Kidney epithelial cell (primary cell): Measurements from ENCODE around the gene CCDC195. TPM values are rescaled to one million over a fixed set of nuclear protein-coding genes. Genes with fewer than 3 reads are reported as not detected.

Source experiments
- DNase-seq: peaks from one replicate; pipeline ENCODE4 v3.0.0-alpha.2; 2010; ENCODE audit warnings: low read depth
- H3K27me3 ChIP-seq: 2 replicates; pipeline ENCODE4 v1.6.0; 2011; ENCODE audit warnings: low read length; ENCODE audit not compliant: control insufficient read depth, insufficient read depth
- H3K36me3 ChIP-seq: 2 replicates; pipeline ENCODE4 v1.5.1; 2011; ENCODE audit warnings: low read length; ENCODE audit not compliant: control insufficient read depth, insufficient read depth
- H3K4me3 ChIP-seq: 2 replicates; pipeline ENCODE4 v1.5.1; 2011; ENCODE audit warnings: low read depth, mild to moderate bottlenecking, control low read depth, low read length
- total RNA-seq: library from RNA; depleted of rRNA; stranded (reverse); fragments of >200 nt; gene quantifications from 2 replicates; pipeline ENCODE4 v1.2.3, GENCODE V29; 2015
- TF ChIP-seq, protein P1 (sequence below): IDR thresholded peaks from 2 replicates; pipeline ENCODE4 v1.5.1; 2011; ENCODE audit warnings: mild to moderate bottlenecking, moderate library complexity, low read length, control low read depth, inconsistent platforms; ENCODE audit not compliant: insufficient read depth, poor library complexity, severe bottlenecking

CCDC195 gene
- total RNA-seq, 1 donor from 2014 or later, result not detected

GRCh38 chr2:224749136-224749535, 33.0 kb upstream of the CCDC195 start:
- no peak for DNase-seq

DNA sequence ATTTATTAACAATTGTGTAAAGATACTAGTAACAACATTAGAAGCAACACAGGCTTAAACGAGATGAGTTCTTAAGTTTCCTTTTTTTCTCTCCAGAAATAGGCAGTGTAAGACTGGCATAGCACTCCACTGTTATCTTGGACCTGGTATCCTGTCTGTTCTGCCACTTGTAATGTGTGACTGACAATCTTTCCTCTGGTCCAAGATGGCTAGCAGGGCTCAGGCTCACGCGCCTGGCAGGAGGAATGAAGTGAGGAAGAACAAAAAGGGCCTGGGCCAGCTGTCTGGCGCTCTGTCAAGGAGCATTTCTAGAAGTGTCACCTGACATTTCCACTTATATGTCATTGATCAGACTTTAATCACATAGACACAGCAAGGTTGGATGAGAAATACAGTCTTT, 31.6 kb upstream of the CCDC195 start:
- Histone ChIP-seq H3K36me3 (no peaks in the 10 kb centered on the region), H3K27me3 (no peaks in the 10 kb centered on the region), H3K4me3 (no peak overlapping the region)
- no peak for DNase-seq
- TF ChIP-seq, protein P1, sequence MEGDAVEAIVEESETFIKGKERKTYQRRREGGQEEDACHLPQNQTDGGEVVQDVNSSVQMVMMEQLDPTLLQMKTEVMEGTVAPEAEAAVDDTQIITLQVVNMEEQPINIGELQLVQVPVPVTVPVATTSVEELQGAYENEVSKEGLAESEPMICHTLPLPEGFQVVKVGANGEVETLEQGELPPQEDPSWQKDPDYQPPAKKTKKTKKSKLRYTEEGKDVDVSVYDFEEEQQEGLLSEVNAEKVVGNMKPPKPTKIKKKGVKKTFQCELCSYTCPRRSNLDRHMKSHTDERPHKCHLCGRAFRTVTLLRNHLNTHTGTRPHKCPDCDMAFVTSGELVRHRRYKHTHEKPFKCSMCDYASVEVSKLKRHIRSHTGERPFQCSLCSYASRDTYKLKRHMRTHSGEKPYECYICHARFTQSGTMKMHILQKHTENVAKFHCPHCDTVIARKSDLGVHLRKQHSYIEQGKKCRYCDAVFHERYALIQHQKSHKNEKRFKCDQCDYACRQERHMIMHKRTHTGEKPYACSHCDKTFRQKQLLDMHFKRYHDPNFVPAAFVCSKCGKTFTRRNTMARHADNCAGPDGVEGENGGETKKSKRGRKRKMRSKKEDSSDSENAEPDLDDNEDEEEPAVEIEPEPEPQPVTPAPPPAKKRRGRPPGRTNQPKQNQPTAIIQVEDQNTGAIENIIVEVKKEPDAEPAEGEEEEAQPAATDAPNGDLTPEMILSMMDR, result no peak

More at GRCh38 chr2:224749136-224749535, 33.0 kb upstream of the CCDC195 start:
- Histone ChIP-seq H3K36me3 (no peaks in the 10 kb centered on the region), H3K27me3 (no peaks in the 10 kb centered on the region), H3K4me3 (no peak overlapping the region)
- TF ChIP-seq, protein P1, result peak; percentile 17

- no peaks in the 10 kb centered on the region for H3K36me3 ChIP-seq
- H3K27me3 ChIP-seq, result no peaks in the 10 kb centered on the region
- no peak overlapping the region for H3K4me3 ChIP-seq
- TF ChIP-seq, protein P1, result no peak
- DNase-seq, result no peak
These were observed 20.1 kb upstream of the CCDC195 start for GRCh38 chr2:224736227-224736626.

DNA sequence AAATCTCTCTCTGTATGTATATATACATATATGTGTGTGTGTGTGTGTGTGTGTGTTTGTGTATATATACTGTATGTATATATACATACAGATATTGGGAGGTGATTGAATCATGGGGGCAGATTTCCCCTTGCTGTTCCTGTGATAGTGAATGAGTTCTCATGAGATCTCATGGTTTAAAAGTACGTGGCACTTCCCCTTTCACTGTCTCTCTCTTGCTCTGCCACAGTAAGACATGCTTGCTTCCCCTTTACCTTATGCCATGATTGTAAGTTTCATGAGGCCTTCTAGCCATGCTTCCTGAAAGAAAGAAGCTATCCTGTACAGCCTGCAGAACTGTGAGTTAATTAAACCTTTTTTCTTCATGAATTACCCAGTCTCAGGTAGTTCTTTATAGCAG, 18.8 kb upstream of the CCDC195 start:
- DNase-seq, result no peak

GRCh38 chr2:224731665-224732064, 15.5 kb upstream of the CCDC195 start:
- H3K36me3 ChIP-seq, result no peaks in the 10 kb centered on the region
- TF ChIP-seq, protein P1, result no peak
- H3K4me3 ChIP-seq, result no peak overlapping the region
- no peaks in the 10 kb centered on the region for H3K27me3 ChIP-seq
- no peak for DNase-seq

More for the DNA sequence above, 18.8 kb upstream of the CCDC195 start:
- Histone ChIP-seq H3K27me3 (no peaks in the 10 kb centered on the region), H3K4me3 (no peak overlapping the region), H3K36me3 (no peaks in the 10 kb centered on the region)
- TF ChIP-seq, protein P1, result no peak

- DNase-seq, result no peak
- Histone ChIP-seq H3K36me3 (no peaks in the 10 kb centered on the region), H3K27me3 (no peaks in the 10 kb centered on the region), H3K4me3 (no peak overlapping the region)
- TF ChIP-seq, protein P1, result no peak
These were observed 13.3 kb upstream of the CCDC195 start for GRCh38 chr2:224729435-224729834.
